ENCODE results near the gene ARHGAP23. TPM values are rescaled to one million over a fixed set of nuclear protein-coding genes. Genes with fewer than 3 reads are reported as not detected.

Gene ARHGAP23
- total RNA-seq, 1 experiment from 2014 or later = 83.5 TPM

GRCh38 chr17:38557396-38557795 is 129.1 kb downstream of the ARHGAP23 start:
- no peaks in the 10 kb centered on the region for H3K27me3 Mint-ChIP-seq (ENCODE audit: insufficient read depth, unreplicated experiment)
- H3K4me1 Mint-ChIP-seq (ENCODE audit: low read depth, unreplicated experiment) = no peaks in the 10 kb centered on the region
- Histone ChIP-seq H3K27me3 (replicated peaks; ENCODE audit: control insufficient read depth, insufficient read depth, low read length) (no peaks in the 10 kb centered on the region), H3K36me3 (ENCODE audit: control insufficient read depth, insufficient read depth, low read length) (no peaks in the 10 kb centered on the region; the same call in 1 of the 2 replicates), H3K9me3 (no peaks in the 10 kb centered on the region), H3K4me3 (ENCODE audit: low read depth, low read length) (no peak overlapping the region; the same call in 1 of the 2 replicates), H3K4me1 (peaks cover 13% of the 10 kb centered on the region)
- H3K36me3 Mint-ChIP-seq (ENCODE audit: insufficient read depth, unreplicated experiment) = peaks cover 24% of the 10 kb centered on the region
- POLR2A ChIA-PET = interaction anchor here (0.5 to 1.4 kb wide), 4 partner anchors 45 to 110 kb away, joined by 3 to 8 read pairs (median 5); partner anchors contain the start of gene SRCIN1
- CTCF ChIA-PET = interaction anchor here (0.5 to 3.2 kb wide), 50 partner anchors 8 to 995 kb away, joined by 3 to 292 read pairs (median 5); partner anchors contain the start of genes CISD3, EPOP, PIP4K2B and PSMB3
- no peak for TF ChIP-seq CTCF (IDR thresholded peaks at IDR 0.05; ENCODE audit: insufficient read depth in 1 of 2, low read depth in 1 of 2, low read length in 1 of 2, severe bottlenecking in 1 of 2, unreplicated experiment in 1 of 2)
- intact Hi-C loops (cut with micrococcal nuclease; ENCODE audit: unreplicated experiment) = loop anchor here (5.0 kb wide), 1 partner anchor 45 kb away; no protein-coding TSS in a partner anchor
- H3K4me3 Mint-ChIP-seq (ENCODE audit: unreplicated experiment) = peak overlapping the region; percentile 81
- no peak for DNase-seq
- BruUV-seq (replicated peaks) = no TSS peak
- H3K9me3 Mint-ChIP-seq (ENCODE audit: unreplicated experiment) = no peaks in the 10 kb centered on the region
- H3K27ac Mint-ChIP-seq (ENCODE audit: unreplicated experiment) = no peak overlapping the region

GRCh38 chr17:38557836-38558727 is 129.8 kb downstream of the ARHGAP23 start:
- peak overlapping the region; percentile 81 for H3K4me3 Mint-ChIP-seq (ENCODE audit: unreplicated experiment)
- DNase-seq = peak; percentile 93 to 95
- peak overlapping the region; percentile 56 for H3K4me3 ChIP-seq (ENCODE audit: low read depth, low read length)
- no peaks in the 10 kb centered on the region for H3K27me3 ChIP-seq (replicated peaks; ENCODE audit: control insufficient read depth, insufficient read depth, low read length)
- H3K36me3 ChIP-seq (ENCODE audit: control insufficient read depth, insufficient read depth, low read length) = no peaks in the 10 kb centered on the region; the same call in 1 of the 2 replicates
- no TSS peak for BruUV-seq (replicated peaks)
- no peaks in the 10 kb centered on the region for H3K9me3 Mint-ChIP-seq (ENCODE audit: unreplicated experiment)
- intact Hi-C loops (cut with micrococcal nuclease; ENCODE audit: unreplicated experiment) = loop anchor here (1.0 to 5.0 kb wide), 5 partner anchors 26 to 109 kb away; no protein-coding TSS in a partner anchor
- peaks cover 22% of the 10 kb centered on the region for H3K36me3 Mint-ChIP-seq (ENCODE audit: insufficient read depth, unreplicated experiment)
- H3K4me1 ChIP-seq = peaks cover 13% of the 10 kb centered on the region
- POLR2A ChIA-PET = interaction anchor here (0.5 to 1.4 kb wide), 8 partner anchors 12 to 177 kb away, joined by 3 to 8 read pairs (median 5); partner anchors contain the start of gene SRCIN1
- no peaks in the 10 kb centered on the region for H3K4me1 Mint-ChIP-seq (ENCODE audit: low read depth, unreplicated experiment)
- no peak overlapping the region for H3K27ac Mint-ChIP-seq (ENCODE audit: unreplicated experiment)
- no peaks in the 10 kb centered on the region for H3K27me3 Mint-ChIP-seq (ENCODE audit: insufficient read depth, unreplicated experiment)
- TF ChIP-seq CTCF (IDR thresholded peaks at IDR 0.05; ENCODE audit: insufficient read depth in 1 of 2, low read depth in 1 of 2, low read length in 1 of 2, severe bottlenecking in 1 of 2, unreplicated experiment in 1 of 2) = peak; percentile 90 to 96
- CTCF ChIA-PET = interaction anchor here (0.5 to 3.2 kb wide), 56 partner anchors 9 to 995 kb away, joined by 3 to 292 read pairs (median 5); partner anchors contain the start of genes CISD3, EPOP, PIP4K2B and PSMB3
- no peaks in the 10 kb centered on the region for H3K9me3 ChIP-seq

- no peaks in the 10 kb centered on the region for H3K27me3 ChIP-seq (replicated peaks; ENCODE audit: control insufficient read depth, insufficient read depth, low read length)
- intact Hi-C loops (cut with micrococcal nuclease; ENCODE audit: unreplicated experiment) = loop anchor here (1.0 to 5.0 kb wide), 6 partner anchors 16 to 109 kb away; no protein-coding TSS in a partner anchor
- Mint-ChIP-seq H3K4me3 (ENCODE audit: unreplicated experiment) (peak overlapping the region; percentile 81), H3K27me3 (ENCODE audit: insufficient read depth, unreplicated experiment) (no peaks in the 10 kb centered on the region), H3K36me3 (ENCODE audit: insufficient read depth, unreplicated experiment) (peaks cover 22% of the 10 kb centered on the region), H3K4me1 (ENCODE audit: low read depth, unreplicated experiment) (no peaks in the 10 kb centered on the region), H3K9me3 (ENCODE audit: unreplicated experiment) (no peaks in the 10 kb centered on the region), H3K27ac (ENCODE audit: unreplicated experiment) (peak overlapping the region; percentile 19)
- peak in 1 of 2 experiments; percentile 45 for DNase-seq
- H3K9me3 ChIP-seq = no peaks in the 10 kb centered on the region
- peaks cover 13% of the 10 kb centered on the region for H3K4me1 ChIP-seq
- no TSS peak for BruUV-seq (replicated peaks)
- peak overlapping the region; percentile 56 for H3K4me3 ChIP-seq (ENCODE audit: low read depth, low read length)
- no peak for TF ChIP-seq CTCF (IDR thresholded peaks at IDR 0.05; ENCODE audit: insufficient read depth in 1 of 2, low read depth in 1 of 2, low read length in 1 of 2, severe bottlenecking in 1 of 2, unreplicated experiment in 1 of 2)
- H3K36me3 ChIP-seq (ENCODE audit: control insufficient read depth, insufficient read depth, low read length) = no peaks in the 10 kb centered on the region; the same call in 1 of the 2 replicates
- ChIA-PET POLR2A (interaction anchor here (0.6 to 1.4 kb wide), 5 partner anchors 22 to 109 kb away, joined by 3 to 8 read pairs (median 4); partner anchors contain the start of gene SRCIN1), CTCF (interaction anchor here (0.6 to 3.2 kb wide), 48 partner anchors 9 to 241 kb away, joined by 3 to 292 read pairs (median 6); partner anchors contain the start of genes CISD3, PIP4K2B, PSMB3 and SRCIN1)
Observed at GRCh38 chr17:38558728-38559050, 130.4 kb downstream of the ARHGAP23 start.
